ENCODE measurements around the gene DPH1.

- no peak for TF ChIP-seq PKNOX1 (IDR thresholded peaks at IDR 0.05)
- TF ChIP-seq SP1 (IDR thresholded peaks at IDR 0.05) = no peak
- no peak for TF ChIP-seq FOXM1 (IDR thresholded peaks at IDR 0.05; ENCODE audit: borderline replicate concordance)
- TF ChIP-seq ARNT (IDR thresholded peaks at IDR 0.05) = no peak
- TF ChIP-seq HDGF (IDR thresholded peaks at IDR 0.05; ENCODE audit: borderline replicate concordance) = no peak
- no peak for TF ChIP-seq BHLHE40 (IDR thresholded peaks at IDR 0.05; ENCODE audit: borderline replicate concordance)
- no peak for TF ChIP-seq TARDBP (IDR thresholded peaks at IDR 0.05)
- no peak for TF ChIP-seq L3MBTL2 (conservative IDR thresholded peaks at IDR 0.05)
- TF ChIP-seq FOXK2 (IDR thresholded peaks at IDR 0.05) = no peak
- no peak for TF ChIP-seq ELF4 (IDR thresholded peaks at IDR 0.05)
Observed at GRCh38 chr17:1985093-1985492, 44.9 kb upstream of the DPH1 start.

Data from HEK293T (cell line).